Measurements from ENCODE around the gene TCTN2.
A peak's percentile ranks its signal among the peaks of the same experiment; 100 is the strongest.

Gene TCTN2

GRCh38 chr12:123667771-123668170 is 3.1 kb upstream of the TCTN2 start:
- TF ChIP-seq, protein P1, sequence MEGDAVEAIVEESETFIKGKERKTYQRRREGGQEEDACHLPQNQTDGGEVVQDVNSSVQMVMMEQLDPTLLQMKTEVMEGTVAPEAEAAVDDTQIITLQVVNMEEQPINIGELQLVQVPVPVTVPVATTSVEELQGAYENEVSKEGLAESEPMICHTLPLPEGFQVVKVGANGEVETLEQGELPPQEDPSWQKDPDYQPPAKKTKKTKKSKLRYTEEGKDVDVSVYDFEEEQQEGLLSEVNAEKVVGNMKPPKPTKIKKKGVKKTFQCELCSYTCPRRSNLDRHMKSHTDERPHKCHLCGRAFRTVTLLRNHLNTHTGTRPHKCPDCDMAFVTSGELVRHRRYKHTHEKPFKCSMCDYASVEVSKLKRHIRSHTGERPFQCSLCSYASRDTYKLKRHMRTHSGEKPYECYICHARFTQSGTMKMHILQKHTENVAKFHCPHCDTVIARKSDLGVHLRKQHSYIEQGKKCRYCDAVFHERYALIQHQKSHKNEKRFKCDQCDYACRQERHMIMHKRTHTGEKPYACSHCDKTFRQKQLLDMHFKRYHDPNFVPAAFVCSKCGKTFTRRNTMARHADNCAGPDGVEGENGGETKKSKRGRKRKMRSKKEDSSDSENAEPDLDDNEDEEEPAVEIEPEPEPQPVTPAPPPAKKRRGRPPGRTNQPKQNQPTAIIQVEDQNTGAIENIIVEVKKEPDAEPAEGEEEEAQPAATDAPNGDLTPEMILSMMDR (IDR thresholded peaks at IDR 0.05; ENCODE audit: low read depth, low read length): no peak
- no peak overlapping the region for H3K4me3 ChIP-seq (ENCODE audit: low read depth, low read length)

GRCh38 chr12:123671876-123672275 is 963 bp downstream of the TCTN2 start:
- TF ChIP-seq, protein P1 (IDR thresholded peaks at IDR 0.05; ENCODE audit: low read depth, low read length): no peak
- H3K4me3 ChIP-seq (ENCODE audit: low read depth, low read length): peak overlapping the region; percentile 85

DNA sequence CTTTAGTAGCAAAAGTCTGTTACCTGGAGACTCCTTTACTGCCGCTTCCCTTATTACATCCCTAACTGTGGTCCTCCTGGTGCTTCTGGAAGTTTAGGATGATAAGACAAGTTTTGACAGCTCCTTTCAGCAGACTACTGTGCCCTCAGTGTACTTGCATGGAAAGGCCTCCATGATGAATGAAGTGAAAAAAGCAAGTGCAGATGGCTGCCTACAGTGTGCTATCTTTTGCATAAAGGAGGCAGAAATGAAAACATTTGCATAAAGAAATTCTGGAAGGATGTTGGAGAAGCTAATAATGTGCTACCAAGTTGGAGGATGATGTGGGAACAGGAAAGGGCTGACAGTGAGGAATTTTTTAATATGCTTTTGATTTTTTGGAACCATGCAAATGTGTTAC is 4.5 kb downstream of the TCTN2 start:
- no peak overlapping the region for H3K4me3 ChIP-seq (ENCODE audit: low read depth, low read length)
- TF ChIP-seq, protein P1 (IDR thresholded peaks at IDR 0.05; ENCODE audit: low read depth, low read length): no peak

DNA sequence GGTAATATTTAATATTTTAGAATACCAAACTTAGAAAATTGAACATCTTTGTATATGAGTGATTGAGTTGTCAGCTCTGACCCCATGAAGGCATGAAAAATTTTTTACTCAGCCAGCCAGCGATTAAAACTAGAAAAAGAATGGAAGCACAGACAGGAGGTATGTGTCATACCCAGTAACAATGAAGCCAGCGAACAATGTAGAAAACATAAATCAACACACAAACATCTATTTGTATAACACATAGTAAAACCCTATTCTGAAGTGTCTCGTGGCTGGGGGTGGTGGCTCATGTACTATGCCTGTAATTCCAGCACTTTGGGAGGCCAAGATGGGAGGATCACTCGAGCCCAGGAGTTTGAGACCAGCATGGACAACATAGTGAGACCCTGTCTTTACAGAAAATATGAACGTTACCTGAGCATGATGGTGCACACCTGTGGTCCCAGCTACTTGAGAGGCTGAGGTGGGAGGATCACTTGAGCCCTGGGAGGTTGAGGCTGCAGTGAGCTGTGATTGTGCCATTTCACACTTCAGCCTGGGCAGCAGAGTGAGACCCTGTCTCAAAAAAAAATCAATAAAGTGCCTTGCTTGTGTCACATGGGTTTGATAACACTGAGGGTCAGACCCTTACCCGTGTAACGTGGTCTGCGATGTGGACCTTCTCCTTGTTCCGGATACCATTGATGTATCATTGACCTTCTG is 5.9 kb downstream of the TCTN2 start:
- TF ChIP-seq, protein P1 (IDR thresholded peaks at IDR 0.05; ENCODE audit: low read depth, low read length): no peak
- H3K4me3 ChIP-seq (ENCODE audit: low read depth, low read length): no peak overlapping the region

- TF ChIP-seq, protein P1 (IDR thresholded peaks at IDR 0.05; ENCODE audit: low read depth, low read length): no peak
- H3K4me3 ChIP-seq (ENCODE audit: low read depth, low read length): no peak overlapping the region
Measured at GRCh38 chr12:123678981-123679380, 8.1 kb downstream of the TCTN2 start.

DNA sequence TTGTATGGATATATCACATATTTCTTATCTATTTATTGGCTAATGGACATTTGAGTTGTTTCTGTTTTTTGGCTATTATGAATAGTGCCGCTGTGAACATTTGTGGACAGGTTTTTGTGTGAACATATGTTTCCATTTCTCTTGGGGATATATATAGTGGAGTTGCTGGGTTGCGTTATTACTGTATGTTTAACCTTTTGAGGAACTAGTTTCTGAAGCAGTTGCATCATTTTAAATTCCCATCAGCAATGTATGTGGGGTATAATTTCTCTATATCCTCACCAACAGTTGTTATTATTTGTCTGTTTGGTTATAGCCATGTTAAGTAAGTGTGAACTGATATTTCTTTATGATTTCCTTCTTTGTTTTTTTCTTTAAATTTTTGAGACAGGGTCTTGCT is 10.7 kb downstream of the TCTN2 start:
- H3K4me3 ChIP-seq (ENCODE audit: low read depth, low read length): no peak overlapping the region

GRCh38 chr12:123683964-123684363 is 13.1 kb downstream of the TCTN2 start:
- TF ChIP-seq, protein P1 (IDR thresholded peaks at IDR 0.05; ENCODE audit: low read depth, low read length): no peak
- no peak overlapping the region for H3K4me3 ChIP-seq (ENCODE audit: low read depth, low read length)

More for the DNA sequence above, 10.7 kb downstream of the TCTN2 start:
- TF ChIP-seq, protein P1 (IDR thresholded peaks at IDR 0.05; ENCODE audit: low read depth, low read length): no peak

Measured in WI38 (cell line).